NCI-H1417 (cell line): ENCODE results near the gene B3GALT5.
A peak's percentile ranks its signal among the peaks of the same experiment; 100 is the strongest.
"Not testable (repeated sequence)": the region's sequence is repeated elsewhere in the genome, so short reads cannot be mapped to it uniquely, and the experiment has no call there.

Experiments used
- DNase-seq, 3 experiments: peaks; one replicate each; lab custom pipeline; 2025; lab: John Stamatoyannopoulos, UW

The B3GALT5 gene

GRCh38 chr21:39612233-39613040 lies at the start of gene B3GALT5:
Gene B3GALT5, plus strand, starts transcription at chr21:39612940. Its CDS starts 47,620 bp downstream, at chr21:39660560.
- DNase-seq: peak in 2 of 3 experiments; percentile 65 to 69

GRCh38 chr21:39564200-39564599 lies 48.5 kb upstream of the B3GALT5 start:
- DNase-seq: peak in 1 of 3 experiments; percentile 26

- DNase-seq: no peak
Observed at GRCh38 chr21:39567180-39567972, 45.4 kb upstream of the B3GALT5 start.

- DNase-seq: peak; percentile 22 to 71 (median 70)
Observed at GRCh38 chr21:39568361-39568760, 44.4 kb upstream of the B3GALT5 start.

- DNase-seq: no peak
Observed at GRCh38 chr21:39575775-39576174, 37.0 kb upstream of the B3GALT5 start.

- no peak for DNase-seq
Observed at GRCh38 chr21:39576518-39577128, 36.1 kb upstream of the B3GALT5 start.

GRCh38 chr21:39579734-39580332 lies 32.9 kb upstream of the B3GALT5 start:
- DNase-seq: no peak

GRCh38 chr21:39580744-39581143 lies 32.0 kb upstream of the B3GALT5 start:
- no peak for DNase-seq

GRCh38 chr21:39581414-39581813 lies 31.3 kb upstream of the B3GALT5 start:
- DNase-seq: no peak

GRCh38 chr21:39582749-39583148 lies 30.0 kb upstream of the B3GALT5 start:
- no peak for DNase-seq

GRCh38 chr21:39583586-39583985 lies 29.2 kb upstream of the B3GALT5 start:
- DNase-seq: not testable (repeated sequence)

- no peak for DNase-seq
Observed at GRCh38 chr21:39587376-39587775, 25.4 kb upstream of the B3GALT5 start.

- no peak for DNase-seq
Observed at GRCh38 chr21:39588884-39589283, 23.9 kb upstream of the B3GALT5 start.

GRCh38 chr21:39593522-39593921 lies 19.2 kb upstream of the B3GALT5 start:
- no peak for DNase-seq

- no peak for DNase-seq
Observed at GRCh38 chr21:39595465-39595864, 17.3 kb upstream of the B3GALT5 start.

GRCh38 chr21:39597595-39597994 lies 15.1 kb upstream of the B3GALT5 start:
- no peak for DNase-seq

GRCh38 chr21:39599191-39599970 lies 13.4 kb upstream of the B3GALT5 start:
- no peak for DNase-seq

GRCh38 chr21:39601187-39601928 lies 11.4 kb upstream of the B3GALT5 start:
- no peak for DNase-seq

GRCh38 chr21:39602076-39602689 lies 10.6 kb upstream of the B3GALT5 start:
- DNase-seq: no peak

GRCh38 chr21:39602793-39603192 lies 9.9 kb upstream of the B3GALT5 start:
- no peak for DNase-seq
